A673 (cell line): ENCODE data around the gene FAR1.

Experiments
- CTCF ChIP-seq: fragments of 300-800, 200-600 bp; sonication (generic); conservative IDR thresholded peaks from 2 replicates; pipeline ENCODE4 v1.5.1; 2017; ENCODE audit warnings: low read depth, mild to moderate bottlenecking, antibody characterized with exemption, low read length, moderate library complexity, mixed read lengths
- EZH2 ChIP-seq: fragments of 200-600 bp; sonication (generic); IDR thresholded peaks from 2 replicates; pipeline ENCODE4 v1.6.1; 2017; ENCODE audit warnings: borderline replicate concordance, low read depth, mild to moderate bottlenecking, mixed read lengths, antibody characterized with exemption, low read length; ENCODE audit not compliant: poor library complexity, severe bottlenecking

GRCh38 chr11:13781153-13781552 lies 112.7 kb downstream of the FAR1 start:
- TF ChIP-seq CTCF (no peak), EZH2 (no peak)
